Stimulated activated CD4-positive, alpha-beta T cell treated with anti-CD3 and anti-CD28 coated beads, Interleukin-2, amount 100 ng/mL, for 48 hours (primary cell): Measurements from ENCODE around the gene DOCK4.

Experiments used
- DNase-seq, 2 donors: peaks; one replicate each; pipeline ENCODE4 v3.0.0-alpha.2; 2020

The DOCK4 gene

GRCh38 chr7:111750878-111751277 is 455.3 kb downstream of the DOCK4 start:
- no peak for DNase-seq

- DNase-seq, result no peak
Observed at GRCh38 chr7:111750228-111750627, 456.0 kb downstream of the DOCK4 start.

- DNase-seq, result no peak
Observed at GRCh38 chr7:111749625-111750024, 456.6 kb downstream of the DOCK4 start.

- DNase-seq, result no peak
Observed at GRCh38 chr7:111747718-111748117, 458.5 kb downstream of the DOCK4 start.

GRCh38 chr7:111746950-111747349 is 459.2 kb downstream of the DOCK4 start:
- no peak for DNase-seq

- DNase-seq, result no peak
Observed at GRCh38 chr7:111744501-111745155, 461.6 kb downstream of the DOCK4 start.

- no peak for DNase-seq
Observed at GRCh38 chr7:111743244-111743847, 462.9 kb downstream of the DOCK4 start.

- peak; percentile 11 to 14 for DNase-seq
Observed at GRCh38 chr7:111741811-111742240, 464.4 kb downstream of the DOCK4 start.

- DNase-seq, result no peak
Observed at GRCh38 chr7:111740942-111741341, 465.3 kb downstream of the DOCK4 start.

- no peak for DNase-seq
Observed at GRCh38 chr7:111736552-111736874, 469.7 kb downstream of the DOCK4 start.

- DNase-seq, result peak; percentile 65 to 71
Observed at GRCh38 chr7:111735661-111736551, 470.3 kb downstream of the DOCK4 start.

- no peak for DNase-seq
Observed at GRCh38 chr7:111734954-111735660, 471.1 kb downstream of the DOCK4 start.

- DNase-seq, result no peak
Observed at GRCh38 chr7:111732923-111733322, 473.3 kb downstream of the DOCK4 start.

- no peak for DNase-seq
Observed at GRCh38 chr7:111730476-111731300, 475.5 kb downstream of the DOCK4 start.

- DNase-seq, result no peak
Observed at GRCh38 chr7:111730057-111730456, 476.1 kb downstream of the DOCK4 start.

- DNase-seq, result no peak
Observed at GRCh38 chr7:111729483-111729882, 476.7 kb downstream of the DOCK4 start.

- DNase-seq, result no peak
Observed at GRCh38 chr7:111728635-111728995, 477.6 kb downstream of the DOCK4 start.

- no peak for DNase-seq
Observed at GRCh38 chr7:111727905-111728634, 478.1 kb downstream of the DOCK4 start.

GRCh38 chr7:111718886-111719285 is 487.3 kb downstream of the DOCK4 start:
- DNase-seq, result no peak

GRCh38 chr7:111711426-111712065 is 494.7 kb downstream of the DOCK4 start:
- DNase-seq, result no peak

GRCh38 chr7:111710839-111711380 is 495.3 kb downstream of the DOCK4 start:
- no peak for DNase-seq
